ENCODE measurements around the gene SEC23IP.
"Not testable (repeated sequence)": the region's sequence is repeated elsewhere in the genome, so short reads cannot be mapped to it uniquely, and the experiment has no call there.

DNA sequence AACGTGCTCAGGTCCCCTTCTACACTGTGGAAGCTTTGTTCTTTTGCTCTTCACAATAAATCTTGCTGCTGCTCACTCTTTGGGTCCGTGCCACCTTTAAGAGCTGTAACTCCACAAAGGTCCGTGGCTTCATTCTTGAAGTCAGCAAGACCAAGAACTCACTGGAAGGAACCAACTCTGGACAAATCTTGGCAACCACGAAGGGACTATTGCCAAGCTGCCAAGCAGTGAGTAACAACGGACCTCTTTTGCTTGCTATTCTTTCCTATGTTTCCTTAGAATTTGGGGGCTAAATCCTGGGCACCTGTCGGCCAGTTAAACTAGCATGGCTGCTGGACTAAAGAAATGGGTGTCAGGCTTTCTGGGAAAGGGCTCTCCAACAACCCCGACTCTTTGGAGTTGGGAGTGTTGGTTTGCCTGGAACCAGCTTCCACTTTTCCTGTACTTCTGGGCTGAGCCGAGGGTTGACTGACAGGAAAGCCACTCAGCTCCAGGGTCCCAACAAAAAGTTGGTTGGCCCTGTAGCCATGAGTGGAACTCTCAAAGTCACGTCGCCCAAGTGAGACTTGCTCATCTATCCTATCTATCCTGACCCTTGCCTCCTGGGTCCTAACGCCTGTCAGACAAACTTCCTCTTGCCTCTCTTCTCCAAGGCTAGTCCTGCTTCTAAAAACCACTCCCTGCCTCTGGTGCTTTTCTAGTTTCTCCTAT, 8.5 kb upstream of the SEC23IP start:
- TF ChIP-seq, protein P1, sequence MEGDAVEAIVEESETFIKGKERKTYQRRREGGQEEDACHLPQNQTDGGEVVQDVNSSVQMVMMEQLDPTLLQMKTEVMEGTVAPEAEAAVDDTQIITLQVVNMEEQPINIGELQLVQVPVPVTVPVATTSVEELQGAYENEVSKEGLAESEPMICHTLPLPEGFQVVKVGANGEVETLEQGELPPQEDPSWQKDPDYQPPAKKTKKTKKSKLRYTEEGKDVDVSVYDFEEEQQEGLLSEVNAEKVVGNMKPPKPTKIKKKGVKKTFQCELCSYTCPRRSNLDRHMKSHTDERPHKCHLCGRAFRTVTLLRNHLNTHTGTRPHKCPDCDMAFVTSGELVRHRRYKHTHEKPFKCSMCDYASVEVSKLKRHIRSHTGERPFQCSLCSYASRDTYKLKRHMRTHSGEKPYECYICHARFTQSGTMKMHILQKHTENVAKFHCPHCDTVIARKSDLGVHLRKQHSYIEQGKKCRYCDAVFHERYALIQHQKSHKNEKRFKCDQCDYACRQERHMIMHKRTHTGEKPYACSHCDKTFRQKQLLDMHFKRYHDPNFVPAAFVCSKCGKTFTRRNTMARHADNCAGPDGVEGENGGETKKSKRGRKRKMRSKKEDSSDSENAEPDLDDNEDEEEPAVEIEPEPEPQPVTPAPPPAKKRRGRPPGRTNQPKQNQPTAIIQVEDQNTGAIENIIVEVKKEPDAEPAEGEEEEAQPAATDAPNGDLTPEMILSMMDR (IDR thresholded peaks at IDR 0.05): not testable (repeated sequence)
- TF ChIP-seq POLR2A (IDR thresholded peaks at IDR 0.05): not testable (repeated sequence)
